RPMI7951 (cell line): Measurements from ENCODE around the gene ATP2A3. TPM values are rescaled to one million over a fixed set of nuclear protein-coding genes. Genes with fewer than 3 reads are reported as not detected.
A peak's percentile ranks its signal among the peaks of the same experiment; 100 is the strongest.

Experiments
- DNase-seq: peaks from one replicate; pipeline ENCODE4 v3.0.0-alpha.2; 2012; ENCODE audit warnings: low read depth
- total RNA-seq: library from RNA; depleted of rRNA; stranded (reverse); fragments of >200 nt; shearing (Covaris generic); gene quantifications from 2 replicates; pipeline ENCODE4 v1.2.3, GENCODE V29; 2014

Gene ATP2A3
- total RNA-seq, 1 experiment from 2014 or later: 0.96 TPM

- DNase-seq: no peak
These were observed 53.6 kb downstream of the ATP2A3 start for GRCh38 chr17:3910420-3911270.

GRCh38 chr17:3909257-3909656 lies 55.0 kb downstream of the ATP2A3 start:
- DNase-seq: no peak

- DNase-seq: no peak
These were observed 56.6 kb downstream of the ATP2A3 start for GRCh38 chr17:3907483-3908216.

GRCh38 chr17:3906881-3907280 lies 57.4 kb downstream of the ATP2A3 start:
- DNase-seq: no peak

- DNase-seq: no peak
These were observed 59.2 kb downstream of the ATP2A3 start for GRCh38 chr17:3905017-3905520.

GRCh38 chr17:3904501-3904900 lies 59.7 kb downstream of the ATP2A3 start:
- no peak for DNase-seq

GRCh38 chr17:3903881-3904290 lies 60.4 kb downstream of the ATP2A3 start:
- DNase-seq: no peak

GRCh38 chr17:3903051-3903825 lies 61.0 kb downstream of the ATP2A3 start:
- no peak for DNase-seq

GRCh38 chr17:3900646-3901045 lies 63.6 kb downstream of the ATP2A3 start:
- no peak for DNase-seq

GRCh38 chr17:3897731-3898130 lies 66.5 kb downstream of the ATP2A3 start:
- no peak for DNase-seq

- no peak for DNase-seq
These were observed 67.3 kb downstream of the ATP2A3 start for GRCh38 chr17:3896968-3897235.

GRCh38 chr17:3896108-3896967 lies 67.9 kb downstream of the ATP2A3 start:
- no peak for DNase-seq

- DNase-seq: no peak
These were observed 68.9 kb downstream of the ATP2A3 start for GRCh38 chr17:3895354-3895753.

- peak; percentile 15 for DNase-seq
These were observed 69.3 kb downstream of the ATP2A3 start for GRCh38 chr17:3894911-3895343.

- no peak for DNase-seq
These were observed 70.0 kb downstream of the ATP2A3 start for GRCh38 chr17:3894188-3894587.

- no peak for DNase-seq
These were observed 70.5 kb downstream of the ATP2A3 start for GRCh38 chr17:3893720-3894116.

GRCh38 chr17:3893003-3893719 lies 71.1 kb downstream of the ATP2A3 start, which contains the start of gene CAMKK1:
Gene CAMKK1 (minus strand): TSS chr17:3893053. CDS start chr17:3885687, 7,366 bp downstream.
- peak; percentile 79 for DNase-seq

GRCh38 chr17:3892095-3892998 lies 71.9 kb downstream of the ATP2A3 start:
- DNase-seq: peak; percentile 74

- DNase-seq: no peak
These were observed 72.6 kb downstream of the ATP2A3 start for GRCh38 chr17:3891626-3892094.
